Measurements from ENCODE around the gene ITFG2.

ITFG2 gene

GRCh38 chr12:2785017-2785416 is 27.5 kb upstream of the ITFG2 start:
- POLR2A ChIA-PET: no interaction called here
- TF ChIP-seq, protein P1, sequence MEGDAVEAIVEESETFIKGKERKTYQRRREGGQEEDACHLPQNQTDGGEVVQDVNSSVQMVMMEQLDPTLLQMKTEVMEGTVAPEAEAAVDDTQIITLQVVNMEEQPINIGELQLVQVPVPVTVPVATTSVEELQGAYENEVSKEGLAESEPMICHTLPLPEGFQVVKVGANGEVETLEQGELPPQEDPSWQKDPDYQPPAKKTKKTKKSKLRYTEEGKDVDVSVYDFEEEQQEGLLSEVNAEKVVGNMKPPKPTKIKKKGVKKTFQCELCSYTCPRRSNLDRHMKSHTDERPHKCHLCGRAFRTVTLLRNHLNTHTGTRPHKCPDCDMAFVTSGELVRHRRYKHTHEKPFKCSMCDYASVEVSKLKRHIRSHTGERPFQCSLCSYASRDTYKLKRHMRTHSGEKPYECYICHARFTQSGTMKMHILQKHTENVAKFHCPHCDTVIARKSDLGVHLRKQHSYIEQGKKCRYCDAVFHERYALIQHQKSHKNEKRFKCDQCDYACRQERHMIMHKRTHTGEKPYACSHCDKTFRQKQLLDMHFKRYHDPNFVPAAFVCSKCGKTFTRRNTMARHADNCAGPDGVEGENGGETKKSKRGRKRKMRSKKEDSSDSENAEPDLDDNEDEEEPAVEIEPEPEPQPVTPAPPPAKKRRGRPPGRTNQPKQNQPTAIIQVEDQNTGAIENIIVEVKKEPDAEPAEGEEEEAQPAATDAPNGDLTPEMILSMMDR (IDR thresholded peaks at IDR 0.05; ENCODE audit: control extremely low read depth, extremely low read depth, low read depth, missing control alignments): no peak
- CTCF ChIA-PET: interaction anchor here (1.2 to 4.4 kb wide), 7 partner anchors 9 to 179 kb away, joined by 3 to 19 read pairs (median 4); partner anchors contain the start of gene FKBP4
- no peak for DNase-seq (ENCODE audit: extremely low spot score)

DNA sequence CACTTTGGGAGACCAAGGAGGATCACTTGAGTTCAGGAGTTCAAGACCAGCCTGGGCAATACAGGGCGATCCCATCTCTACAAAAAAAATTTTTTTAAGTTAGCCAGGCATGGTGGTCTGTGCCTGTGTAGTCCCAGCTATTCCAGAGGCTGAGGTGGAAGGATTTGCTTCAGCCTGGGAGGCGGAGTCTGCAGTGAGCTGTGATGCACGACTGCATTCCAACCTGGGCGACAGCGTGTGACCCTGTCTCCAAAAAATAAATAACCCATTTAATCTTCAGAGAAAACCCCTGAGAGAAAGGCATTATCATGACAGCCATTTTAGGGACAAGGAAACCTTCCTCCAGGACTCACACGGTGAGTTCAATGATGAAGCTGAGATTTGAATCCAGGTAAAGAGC is 21.4 kb upstream of the ITFG2 start:
- TF ChIP-seq, protein P1 (IDR thresholded peaks at IDR 0.05; ENCODE audit: control extremely low read depth, extremely low read depth, low read depth, missing control alignments): no peak
- DNase-seq (ENCODE audit: extremely low spot score): no peak
- ChIA-PET POLR2A (no interaction called here), CTCF (interaction anchor here (1.3 kb wide), 1 partner anchor 16 kb away, joined by 3 read pairs; no protein-coding TSS in a partner anchor)

DNA sequence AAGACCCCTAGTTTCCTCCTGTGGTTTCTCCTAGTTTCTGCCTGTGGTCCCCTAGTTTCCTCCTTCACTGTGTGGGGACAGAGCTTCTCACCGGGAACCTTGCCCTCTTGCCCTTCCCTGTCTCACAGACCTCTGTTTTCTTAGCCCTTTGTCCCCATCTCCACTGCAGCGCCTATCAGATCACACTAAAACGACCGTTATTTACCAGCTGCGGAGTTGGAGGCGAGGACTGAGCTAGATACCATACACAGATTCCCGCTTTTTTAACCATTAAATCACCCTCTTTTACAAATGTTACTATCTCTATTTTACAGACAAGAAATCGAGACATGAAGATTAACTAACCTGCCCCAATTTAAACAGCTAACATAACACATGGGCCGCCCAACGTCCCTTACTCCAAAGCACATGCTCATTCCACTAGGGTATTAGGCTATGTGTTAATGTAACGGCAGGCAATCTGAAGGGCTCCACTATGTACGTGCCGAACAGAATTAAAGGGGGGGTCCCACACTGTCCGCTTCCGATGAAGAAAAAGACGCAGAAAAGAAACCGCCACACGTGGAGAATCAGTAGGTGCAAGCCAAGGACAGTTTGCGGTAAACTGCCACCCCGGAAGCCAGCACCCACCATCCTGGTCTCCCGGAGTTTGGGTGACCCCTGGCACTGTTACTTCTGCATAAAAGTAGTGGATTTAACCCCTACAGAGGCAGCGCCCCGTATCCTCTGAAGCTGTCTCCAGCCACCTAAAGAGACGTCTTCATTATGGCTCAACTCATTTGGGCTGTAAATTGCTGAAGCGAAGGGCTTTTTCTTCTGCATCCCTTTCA is 19.6 kb upstream of the ITFG2 start:
- POLR2A ChIA-PET: no interaction called here

DNA sequence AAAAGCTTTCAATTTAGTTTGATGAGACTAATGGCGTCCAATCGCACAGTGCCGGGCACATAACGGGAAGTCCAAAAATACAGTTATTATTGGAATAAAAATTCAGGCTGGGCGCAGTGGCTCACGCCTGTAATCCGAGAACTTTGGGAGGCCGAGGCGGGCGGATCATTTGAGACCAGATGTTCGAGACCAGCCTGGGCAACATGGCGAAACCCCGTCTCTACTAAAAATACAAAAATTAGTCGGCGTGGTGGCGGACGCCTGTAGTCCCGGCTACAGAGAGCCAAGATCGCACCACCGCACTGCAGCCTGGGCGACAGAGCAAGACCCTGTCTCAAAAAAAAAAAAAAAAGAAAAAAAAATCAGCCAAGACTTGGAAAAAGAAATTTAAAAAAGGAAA is 18.9 kb upstream of the ITFG2 start:
- DNase-seq (ENCODE audit: extremely low spot score): no peak
- ChIA-PET POLR2A (no interaction called here), CTCF (interaction anchor here (3.8 kb wide), 1 partner anchor 10 kb away, joined by 19 read pairs; no protein-coding TSS in a partner anchor)
- TF ChIP-seq, protein P1 (IDR thresholded peaks at IDR 0.05; ENCODE audit: control extremely low read depth, extremely low read depth, low read depth, missing control alignments): no peak

More for the DNA sequence above, 19.6 kb upstream of the ITFG2 start:
- CTCF ChIA-PET: interaction anchor here (3.8 kb wide), 1 partner anchor 9 kb away, joined by 19 read pairs; no protein-coding TSS in a partner anchor
- TF ChIP-seq, protein P1 (IDR thresholded peaks at IDR 0.05; ENCODE audit: control extremely low read depth, extremely low read depth, low read depth, missing control alignments): no peak
- no peak for DNase-seq (ENCODE audit: extremely low spot score)

- ChIA-PET CTCF (interaction anchor here (1.0 to 3.8 kb wide), 4 partner anchors 11 to 83 kb away, joined by 3 to 19 read pairs (median 10); partner anchors contain the start of genes FOXM1 and RHNO1), POLR2A (interaction anchor here (0.5 to 0.8 kb wide), 2 partner anchors 17 to 84 kb away, joined by 3 to 4 read pairs; no protein-coding TSS in a partner anchor)
- TF ChIP-seq, protein P1 (IDR thresholded peaks at IDR 0.05; ENCODE audit: control extremely low read depth, extremely low read depth, low read depth, missing control alignments): no peak
- no peak for DNase-seq (ENCODE audit: extremely low spot score)
Observed at GRCh38 chr12:2794191-2794735, 18.2 kb upstream of the ITFG2 start.

- DNase-seq (ENCODE audit: extremely low spot score): peak; percentile 96
- ChIA-PET POLR2A (interaction anchor here (0.8 kb wide), 1 partner anchor 83 kb away, joined by 3 read pairs; no protein-coding TSS in a partner anchor), CTCF (interaction anchor here (1.0 to 3.8 kb wide), 4 partner anchors 11 to 83 kb away, joined by 3 to 19 read pairs (median 10); partner anchors contain the start of genes FOXM1 and RHNO1)
- TF ChIP-seq, protein P1 (IDR thresholded peaks at IDR 0.05; ENCODE audit: control extremely low read depth, extremely low read depth, low read depth, missing control alignments): no peak
Observed at GRCh38 chr12:2794736-2795289, 17.7 kb upstream of the ITFG2 start, which contains the start of gene FKBP4. TSS of gene FKBP4 (plus strand) at chr12:2794970. CDS start at chr12:2795140, 170 bp downstream.

Data from GM10248 (cell line).